ENCODE data around the gene YIPF1. TPM values are rescaled to one million over a fixed set of nuclear protein-coding genes. Genes with fewer than 3 reads are reported as not detected.

Gene YIPF1
- total RNA-seq, 4 donors from 2014 or later, result 17.8 to 31.2 (median 24.4) TPM

GRCh38 chr1:53871773-53872484 is 17.7 kb downstream of the YIPF1 start:
- H3K4me3 ChIP-seq, result no peak overlapping the region
- no peak for DNase-seq (ENCODE audit: low spot score in 2 of 2)

DNA sequence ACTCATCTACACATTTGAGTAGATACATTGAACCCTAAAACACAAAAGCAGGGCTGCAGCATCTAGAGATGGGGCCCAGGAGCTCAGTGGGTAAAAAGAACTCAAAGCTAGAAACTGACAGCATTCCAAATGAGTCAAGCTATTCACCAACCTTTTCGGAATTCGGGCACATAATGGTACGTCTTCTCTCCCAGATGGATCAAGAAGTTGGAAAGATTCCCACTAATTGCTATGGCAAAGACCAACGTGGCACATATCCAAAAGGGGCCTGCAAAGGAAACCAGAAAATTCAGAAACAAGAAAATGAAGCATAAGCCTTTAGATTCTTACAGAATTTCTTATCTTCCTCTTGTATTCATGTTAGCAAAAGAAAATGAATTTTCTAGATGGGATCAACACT is 18.4 kb downstream of the YIPF1 start:
- Histone ChIP-seq H3K4me1 (no peaks in the 10 kb centered on the region), H3K36me3 (peaks cover 0 to 69% (median 2%) of the 10 kb centered on the region in 3 donors), H3K27me3 (no peaks in the 10 kb centered on the region), H3K9me3 (no peaks in the 10 kb centered on the region), H3K4me3 (no peak overlapping the region), H3K27ac (no peak overlapping the region)
- TF ChIP-seq, protein P1, sequence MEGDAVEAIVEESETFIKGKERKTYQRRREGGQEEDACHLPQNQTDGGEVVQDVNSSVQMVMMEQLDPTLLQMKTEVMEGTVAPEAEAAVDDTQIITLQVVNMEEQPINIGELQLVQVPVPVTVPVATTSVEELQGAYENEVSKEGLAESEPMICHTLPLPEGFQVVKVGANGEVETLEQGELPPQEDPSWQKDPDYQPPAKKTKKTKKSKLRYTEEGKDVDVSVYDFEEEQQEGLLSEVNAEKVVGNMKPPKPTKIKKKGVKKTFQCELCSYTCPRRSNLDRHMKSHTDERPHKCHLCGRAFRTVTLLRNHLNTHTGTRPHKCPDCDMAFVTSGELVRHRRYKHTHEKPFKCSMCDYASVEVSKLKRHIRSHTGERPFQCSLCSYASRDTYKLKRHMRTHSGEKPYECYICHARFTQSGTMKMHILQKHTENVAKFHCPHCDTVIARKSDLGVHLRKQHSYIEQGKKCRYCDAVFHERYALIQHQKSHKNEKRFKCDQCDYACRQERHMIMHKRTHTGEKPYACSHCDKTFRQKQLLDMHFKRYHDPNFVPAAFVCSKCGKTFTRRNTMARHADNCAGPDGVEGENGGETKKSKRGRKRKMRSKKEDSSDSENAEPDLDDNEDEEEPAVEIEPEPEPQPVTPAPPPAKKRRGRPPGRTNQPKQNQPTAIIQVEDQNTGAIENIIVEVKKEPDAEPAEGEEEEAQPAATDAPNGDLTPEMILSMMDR (IDR thresholded peaks at IDR 0.05), result no peak
- TF ChIP-seq EP300 (IDR thresholded peaks at IDR 0.05), result no peak
- TF ChIP-seq POLR2A (IDR thresholded peaks at IDR 0.05), result no peak
- DNase-seq (ENCODE audit: low spot score in 2 of 2), result no peak
- 42 to 44% methylated on average over 4 of the region's 4 CpGs for WGBS, 2 donors

More at GRCh38 chr1:53871773-53872484, 17.7 kb downstream of the YIPF1 start:
- peaks cover 0 to 69% (median 9%) of the 10 kb centered on the region in 3 donors for H3K36me3 ChIP-seq
- TF ChIP-seq, protein P1 (IDR thresholded peaks at IDR 0.05), result no peak
- no peak for TF ChIP-seq POLR2A (IDR thresholded peaks at IDR 0.05)
- TF ChIP-seq EP300 (IDR thresholded peaks at IDR 0.05), result no peak
- no peak overlapping the region for H3K27ac ChIP-seq
- H3K27me3 ChIP-seq, result no peaks in the 10 kb centered on the region
- WGBS, 2 donors, result 52 to 54% methylated on average over 5 of the region's 5 CpGs
- H3K9me3 ChIP-seq, result no peaks in the 10 kb centered on the region
- no peaks in the 10 kb centered on the region for H3K4me1 ChIP-seq

DNA sequence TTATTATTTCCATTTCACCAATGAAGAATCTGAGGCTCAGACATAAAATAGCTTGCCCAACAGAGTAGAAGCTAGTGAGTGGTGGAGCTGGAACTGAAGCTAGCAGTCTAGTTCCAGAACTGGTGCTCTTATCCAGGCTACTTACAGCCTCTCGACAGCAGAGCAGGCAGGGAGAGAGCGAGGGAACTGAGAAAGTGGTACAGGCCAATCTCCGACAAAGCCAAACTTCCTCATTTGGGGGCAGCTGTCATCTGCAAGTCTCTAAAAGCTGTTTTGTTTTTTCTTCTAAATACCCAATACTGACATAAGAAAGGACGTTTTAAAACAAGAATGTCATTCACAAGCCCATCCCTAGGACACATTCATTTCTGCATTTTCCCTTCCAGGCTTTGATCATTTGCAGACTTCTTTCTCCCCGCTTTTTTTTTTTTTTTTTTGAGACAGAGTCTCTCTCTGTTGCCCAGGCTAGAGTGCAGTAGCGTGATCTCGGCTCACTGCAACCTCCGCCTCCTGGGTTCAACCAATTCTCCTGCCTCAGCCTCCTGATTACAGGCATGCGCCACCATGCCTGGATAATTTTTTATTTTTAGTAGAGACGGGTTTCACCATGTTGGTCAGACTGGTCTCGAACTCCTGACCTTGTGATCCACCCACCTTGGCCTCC is 20.0 kb downstream of the YIPF1 start:
- H3K27me3 ChIP-seq, result no peaks in the 10 kb centered on the region
- TF ChIP-seq EP300 (IDR thresholded peaks at IDR 0.05) (no peak), POLR2A (IDR thresholded peaks at IDR 0.05) (no peak)
- TF ChIP-seq, protein P1 (IDR thresholded peaks at IDR 0.05), result no peak
- peak overlapping the region in 1 of 4 donors; percentile 28 for H3K27ac ChIP-seq
- H3K36me3 ChIP-seq, result peaks cover 0 to 68% (median 7%) of the 10 kb centered on the region in 3 donors
- H3K9me3 ChIP-seq, result no peaks in the 10 kb centered on the region
- DNase-seq (ENCODE audit: low spot score in 2 of 2), result no peak
- WGBS, 2 donors, result 58% methylated on average over 11 of the region's 11 CpGs
- H3K4me1 ChIP-seq, result no peaks in the 10 kb centered on the region
- no peak overlapping the region for H3K4me3 ChIP-seq

GRCh38 chr1:53868565-53868964 is 21.0 kb downstream of the YIPF1 start:
- no peak for DNase-seq (ENCODE audit: low spot score in 2 of 2)
- H3K4me3 ChIP-seq, result no peak overlapping the region
- TF ChIP-seq, protein P1 (IDR thresholded peaks at IDR 0.05), result no peak
- TF ChIP-seq POLR2A (IDR thresholded peaks at IDR 0.05) (no peak), EP300 (IDR thresholded peaks at IDR 0.05) (no peak)
- 81 to 89% methylated on average over 1 of the region's 1 CpG for WGBS, 2 donors
- H3K36me3 ChIP-seq, result peaks cover 0 to 69% (median 7%) of the 10 kb centered on the region in 3 donors
- H3K27me3 ChIP-seq, result no peaks in the 10 kb centered on the region
- no peaks in the 10 kb centered on the region for H3K9me3 ChIP-seq
- no peak overlapping the region for H3K27ac ChIP-seq
- H3K4me1 ChIP-seq, result no peaks in the 10 kb centered on the region

GRCh38 chr1:53862507-53862906 is 27.1 kb downstream of the YIPF1 start:
- TF ChIP-seq EP300 (IDR thresholded peaks at IDR 0.05) (no peak), POLR2A (IDR thresholded peaks at IDR 0.05) (no peak)
- TF ChIP-seq, protein P1 (IDR thresholded peaks at IDR 0.05), result no peak
- 67 to 69% methylated on average over 7 of the region's 7 CpGs for WGBS, 2 donors
- Histone ChIP-seq H3K9me3 (no peaks in the 10 kb centered on the region), H3K36me3 (peaks cover 0 to 91% (median 13%) of the 10 kb centered on the region in 3 donors), H3K27me3 (no peaks in the 10 kb centered on the region), H3K4me3 (no peak overlapping the region), H3K27ac (no peak overlapping the region), H3K4me1 (no peaks in the 10 kb centered on the region)
- DNase-seq (ENCODE audit: low spot score in 2 of 2), result no peak

Measured in tibial nerve (tissue), 4 donors.